MCF 10A (cell line): ENCODE results near the gene LHX1. TPM values are rescaled to one million over a fixed set of nuclear protein-coding genes. Genes with fewer than 3 reads are reported as not detected.

Experiments used
- BruUV-seq: library from RNA; stranded (reverse); fragments of 400-500 nt; replicated peaks from 2 replicates; lab custom pipeline; 2021; lab: Mats Ljungman, UMichigan
- CTCF ChIA-PET: fragments of 300-600 bp; sonication (Branson Sonifier 250); formaldehyde crosslinking; extraction: SDS; loops from one replicate; lab custom pipeline; 2021; ENCODE audit warnings: antibody characterized with exemption, inconsistent platforms; lab: Yijun Ruan, JAX
- POLR2A ChIA-PET: fragments of 300-600, 350-650 bp; sonication (Branson Sonifier 250); formaldehyde crosslinking; extraction: SDS; loops from one replicate; lab custom pipeline; 2020; ENCODE audit warnings: antibody characterized with exemption, inconsistent platforms; lab: Yijun Ruan, JAX
- DNase-seq: peaks from one replicate; pipeline ENCODE4 v3.0.0-alpha.2; 2018; ENCODE audit not compliant: unreplicated experiment
- H3K27ac Mint-ChIP-seq: one replicate; pipeline ENCODE4 v1.8.0; 2022; ENCODE audit warnings: mild to moderate bottlenecking, low read depth, mixed read lengths; ENCODE audit not compliant: unreplicated experiment
- H3K27me3 Mint-ChIP-seq: one replicate; pipeline ENCODE4 v1.8.0; 2022; ENCODE audit warnings: mixed read lengths; ENCODE audit not compliant: insufficient read depth, unreplicated experiment
- H3K36me3 Mint-ChIP-seq: one replicate; pipeline ENCODE4 v1.8.0; 2022; ENCODE audit warnings: mild to moderate bottlenecking, moderate library complexity, mixed read lengths; ENCODE audit not compliant: insufficient read depth, unreplicated experiment
- H3K4me1 Mint-ChIP-seq: one replicate; pipeline ENCODE4 v1.8.0; 2022; ENCODE audit warnings: mixed read lengths; ENCODE audit not compliant: insufficient read depth, unreplicated experiment
- H3K4me3 Mint-ChIP-seq: one replicate; pipeline ENCODE4 v1.8.0; 2022; ENCODE audit warnings: mild to moderate bottlenecking, moderate library complexity, mixed read lengths; ENCODE audit not compliant: unreplicated experiment
- H3K9me3 Mint-ChIP-seq: one replicate; pipeline ENCODE4 v1.8.0; 2022; ENCODE audit warnings: mixed read lengths; ENCODE audit not compliant: unreplicated experiment
- CTCF ChIP-seq: fragments of 200-600 bp; IDR thresholded peaks from one replicate; pipeline ENCODE4 v1.8.0; 2022; ENCODE audit warnings: antibody characterized with exemption, mild to moderate bottlenecking; ENCODE audit not compliant: unreplicated experiment
- intact Hi-C: fragments of 100-400 bp; cut with micrococcal nuclease; formaldehyde crosslinking; loops from 2 replicates; pipeline ENCODE4 v1.14.1; 2022
- total RNA-seq: library from RNA; stranded (reverse); gene quantifications from 2 replicates; pipeline ENCODE4 v1.2.3, GENCODE V29; 2022

LHX1 gene
- total RNA-seq, 1 experiment from 2014 or later = not detected

GRCh38 chr17:36946726-36947091 lies 9.4 kb downstream of the LHX1 start:
- ChIA-PET CTCF (interaction anchor here (0.7 kb wide), 1 partner anchor 18 kb away, joined by 3 read pairs; no protein-coding TSS in a partner anchor), POLR2A (no interaction called here)
- Mint-ChIP-seq H3K36me3 (peaks cover 4% of the 10 kb centered on the region), H3K4me1 (peaks cover 15% of the 10 kb centered on the region), H3K27me3 (peaks cover 10% of the 10 kb centered on the region), H3K9me3 (no peaks in the 10 kb centered on the region), H3K27ac (no peak overlapping the region), H3K4me3 (no peak overlapping the region)
- TF ChIP-seq CTCF = no peak
- intact Hi-C loops = no loop called here
- no TSS peak for BruUV-seq
- no peak for DNase-seq

GRCh38 chr17:36947922-36948716 lies 10.8 kb downstream of the LHX1 start:
- POLR2A ChIA-PET = interaction anchor here (0.9 to 3.3 kb wide), 19 partner anchors 10 to 402 kb away, joined by 3 to 25 read pairs (median 6); partner anchors contain the start of genes DHRS11, LHX1 and MRM1
- H3K4me1 Mint-ChIP-seq = peaks cover 29% of the 10 kb centered on the region

GRCh38 chr17:36948717-36949460 lies 11.6 kb downstream of the LHX1 start, which contains the start of gene AATF:
AATF (plus strand) TSS chr17:36948954; CDS start chr17:36949126, 172 bp downstream.
- DNase-seq = peak; percentile 97
- Mint-ChIP-seq H3K4me1 (peaks cover 30% of the 10 kb centered on the region), H3K27ac (peak within 1 kb of the TSS; percentile 99), H3K4me3 (peak within 1 kb of the TSS; percentile 79), H3K36me3 (peaks cover 26% of the 10 kb centered on the region), H3K9me3 (no peaks in the 10 kb centered on the region), H3K27me3 (peaks cover 3% of the 10 kb centered on the region)
- POLR2A ChIA-PET = interaction anchor here (0.6 to 3.3 kb wide), 28 partner anchors 9 to 415 kb away, joined by 3 to 25 read pairs (median 5); partner anchors contain the start of genes DHRS11, LHX1 and MRM1
- TF ChIP-seq CTCF = no peak
- CTCF ChIA-PET = interaction anchor here (0.9 to 1.1 kb wide), 3 partner anchors 10 to 283 kb away, joined by 3 to 5 read pairs (median 3); no protein-coding TSS in a partner anchor
- intact Hi-C loops = loop anchor here (1.0 kb wide), 4 partner anchors 28 to 320 kb away; no protein-coding TSS in a partner anchor
- BruUV-seq = no TSS peak

More at GRCh38 chr17:36947922-36948716, 10.8 kb downstream of the LHX1 start:
- Mint-ChIP-seq H3K27me3 (peaks cover 10% of the 10 kb centered on the region), H3K27ac (peak overlapping the region; percentile 99), H3K36me3 (peaks cover 18% of the 10 kb centered on the region), H3K4me3 (peak overlapping the region; percentile 79), H3K9me3 (no peaks in the 10 kb centered on the region)
- TF ChIP-seq CTCF = no peak
- DNase-seq = peak; percentile 16
- intact Hi-C loops = loop anchor here (1.0 kb wide), 4 partner anchors 27 to 319 kb away; no protein-coding TSS in a partner anchor
- BruUV-seq = TSS peak; percentile 19
- CTCF ChIA-PET = interaction anchor here (0.9 to 1.1 kb wide), 3 partner anchors 11 to 283 kb away, joined by 3 to 5 read pairs (median 3); no protein-coding TSS in a partner anchor
